Posterior vena cava (tissue), 2 donors: Measurements from ENCODE around the gene DOCK8. TPM values are rescaled to one million over a fixed set of nuclear protein-coding genes. Genes with fewer than 3 reads are reported as not detected.
A peak's percentile ranks its signal among the peaks of the same experiment; 100 is the strongest.
"Not testable (repeated sequence)": the region's sequence is repeated elsewhere in the genome, so short reads cannot be mapped to it uniquely, and the experiment has no call there.

Source experiments
- DNase-seq: peaks from one replicate; pipeline ENCODE4 v3.0.0-alpha.2; 2020; ENCODE audit warnings: low spot score
- intact Hi-C, 2 donors: fragments of 100-400 bp; cut with DNase I; formaldehyde crosslinking; loops; one replicate each; pipeline versions ENCODE4 v1.14.1 to v1.14.2; 2022 to 2023
- long read RNA-seq, 2 donors: library from polyadenylated mRNA; unstranded; transcript quantifications; one replicate each; pipeline ENCODE4 v2.0.0, GENCODE V29; 2020 to 2021
- total RNA-seq, 2 donors: library from RNA; stranded (reverse); fragmentation: NEBNext Ultra II Directional; extraction: Animal tissue kit (Norgen Biotek cat#: 25700); gene quantifications; one replicate each; pipeline ENCODE4 v1.2.1, GENCODE V29; 2021
- donor health status: DM: yes; HTN: yes; CAD: no.
- donor health status: DM: yes; HTN: yes; CAD: no.

The DOCK8 gene
- total RNA-seq, result 10 to 100 TPM; 17.9 to 20.6 TPM
- long read RNA-seq, donor 1, partial matches to known transcripts, result 2 of 3 reads
- long read RNA-seq, donor 1, other reads (novel, unspliced or antisense), result 1 of 3 reads
- long read RNA-seq, donor 2, partial matches to known transcripts, result 9 of 14 reads
- long read RNA-seq, donor 2, other reads (novel, unspliced or antisense), result 5 of 14 reads

DNA sequence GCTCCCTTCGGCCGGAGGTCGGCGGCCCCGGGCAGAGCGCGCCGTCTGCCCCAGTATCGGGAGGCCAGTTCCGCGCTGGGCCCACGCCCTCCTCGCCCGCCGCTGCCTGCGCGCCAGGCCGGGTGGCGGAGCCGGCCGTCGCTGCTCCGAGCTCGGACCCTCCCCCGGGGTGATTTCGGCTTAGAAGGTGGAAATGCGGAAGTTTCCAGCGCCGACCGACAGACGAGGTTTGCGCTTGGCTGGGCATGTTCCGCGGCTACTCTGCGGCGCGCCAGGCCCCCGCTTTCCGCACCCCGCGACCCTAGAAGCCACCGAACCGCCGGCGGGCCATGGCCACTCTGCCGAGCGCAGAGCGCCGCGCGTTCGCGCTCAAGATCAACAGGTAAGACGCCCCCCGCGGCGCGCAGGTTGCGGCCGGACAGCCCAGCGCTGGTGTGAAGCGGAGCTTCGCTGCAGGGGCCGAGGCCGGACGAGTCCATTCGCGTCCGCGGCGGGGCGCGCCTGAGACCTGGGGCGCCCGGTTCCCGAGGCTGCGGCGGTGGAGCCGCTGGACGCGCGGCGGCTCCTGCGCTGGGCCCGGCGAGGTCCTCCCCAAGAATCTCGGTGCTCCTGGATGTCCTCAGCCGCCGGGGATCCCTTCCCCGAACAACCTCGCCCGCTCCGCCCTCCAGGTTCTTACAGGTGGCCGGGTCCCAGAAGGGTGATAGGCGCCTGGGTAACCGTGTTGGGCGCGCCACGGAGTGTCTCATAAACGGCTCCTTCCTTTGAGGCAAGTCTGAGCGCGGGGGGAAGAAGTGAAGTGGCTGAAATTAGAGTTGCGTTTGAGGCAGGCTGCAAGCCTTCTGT is at the start of gene DOCK8:
TSS of gene DOCK8 (plus strand) at position 218 of the 846 bp plus-strand sequence. CDS start at position 330, 112 bp downstream.
- peak; percentile 93 for DNase-seq
- intact Hi-C loops, result no loop called here

DNA sequence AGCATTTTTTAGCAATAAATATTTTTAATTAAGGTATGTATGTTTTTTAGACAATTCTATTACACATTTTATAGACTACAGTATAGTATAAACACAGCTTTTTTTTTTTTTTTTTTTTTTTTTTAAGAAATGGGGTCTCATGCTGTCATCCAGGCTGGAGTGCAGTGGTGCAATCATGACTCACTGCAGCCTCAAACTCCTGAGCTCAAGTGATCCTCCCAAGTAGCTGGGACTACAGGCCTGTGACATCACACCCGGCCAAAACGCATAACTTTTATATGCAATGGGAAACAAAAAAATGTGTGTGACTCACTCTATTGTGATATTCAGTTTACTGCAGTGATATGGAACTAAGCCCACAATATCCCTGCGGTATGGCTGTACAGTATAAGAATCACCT is 44.9 kb upstream of the DOCK8 start:
- intact Hi-C loops, DNase-seq: not testable (repeated sequence)

DNA sequence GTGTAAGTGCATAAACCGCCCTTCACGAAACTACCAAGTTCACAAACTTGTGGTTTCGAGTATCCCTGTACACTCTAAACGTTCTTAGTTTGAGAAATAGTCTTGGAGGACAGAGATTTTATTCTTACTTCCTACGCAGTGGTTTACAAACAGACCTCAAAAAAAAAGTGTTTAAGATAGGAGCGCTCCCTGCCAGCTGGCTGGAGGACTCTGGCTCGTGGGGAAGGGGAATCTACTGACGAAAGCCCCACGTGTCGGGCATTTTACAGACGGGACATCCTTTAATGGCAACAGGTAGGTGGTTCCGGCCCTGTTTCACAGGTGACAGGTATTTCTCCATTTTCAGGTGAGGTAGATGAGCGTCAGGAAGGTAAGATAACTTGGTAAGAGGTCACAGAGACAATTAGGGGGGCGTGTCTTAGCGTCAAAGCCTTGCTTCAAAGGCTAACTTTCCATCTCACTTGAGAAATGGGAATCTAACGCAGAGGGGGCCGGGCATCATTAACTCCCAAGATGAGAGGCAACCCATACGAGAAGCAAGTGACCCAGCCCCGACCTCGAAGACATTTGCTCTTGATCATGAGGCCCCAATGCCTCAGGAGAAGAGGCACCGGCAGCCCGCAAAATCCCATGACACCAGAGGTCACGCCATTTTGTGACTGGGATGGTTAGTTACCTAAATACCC is 36.4 kb upstream of the DOCK8 start:
- DNase-seq, intact Hi-C loops: not testable (repeated sequence)

DNA sequence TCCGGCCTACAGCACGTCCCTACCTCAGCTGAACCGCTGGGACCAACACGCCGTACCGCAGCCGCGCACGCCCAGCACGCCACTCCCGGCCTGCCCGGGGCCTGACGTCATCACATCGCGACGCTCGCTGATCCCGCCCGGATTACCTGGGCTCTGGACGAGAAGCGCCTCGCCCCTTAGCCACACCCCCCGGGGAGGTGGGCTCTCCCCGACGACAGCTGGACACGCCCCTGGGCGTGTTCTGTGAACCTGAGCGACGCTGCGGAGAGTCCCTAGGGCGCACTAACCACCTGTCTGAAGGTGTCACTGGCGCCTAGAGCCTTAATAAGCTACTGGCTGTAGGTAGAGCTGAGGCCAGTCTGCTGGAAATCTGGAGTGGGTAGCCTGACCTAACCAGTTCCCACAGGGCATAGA is 35.7 kb upstream of the DOCK8 start, which contains the start of gene ZNG1A:
TSS of gene ZNG1A (minus strand) at position 87 of the 414 bp plus-strand sequence. CDS start 87 bp downstream, outside the sequence.
- DNase-seq, intact Hi-C loops: not testable (repeated sequence)

DNA sequence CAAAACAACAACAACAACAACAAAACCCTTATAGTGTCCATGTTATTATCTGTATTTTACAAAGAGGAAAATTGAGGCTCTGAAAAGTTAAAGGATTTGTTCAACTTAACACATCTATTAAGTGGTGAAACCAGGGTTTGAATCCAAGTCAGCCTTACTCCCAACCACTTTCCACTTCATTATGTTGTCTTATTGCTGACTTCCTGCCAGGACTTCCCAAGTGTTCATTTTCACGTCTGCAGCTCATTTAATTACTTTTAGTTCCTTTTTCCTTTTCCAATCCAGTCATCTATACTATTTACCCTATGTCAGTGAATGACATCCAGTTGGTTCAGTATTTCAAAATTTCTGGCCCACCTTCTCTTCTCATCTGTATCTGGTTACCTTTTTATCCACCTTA is 15.1 kb upstream of the DOCK8 start:
- DNase-seq, intact Hi-C loops: not testable (repeated sequence)

DNA sequence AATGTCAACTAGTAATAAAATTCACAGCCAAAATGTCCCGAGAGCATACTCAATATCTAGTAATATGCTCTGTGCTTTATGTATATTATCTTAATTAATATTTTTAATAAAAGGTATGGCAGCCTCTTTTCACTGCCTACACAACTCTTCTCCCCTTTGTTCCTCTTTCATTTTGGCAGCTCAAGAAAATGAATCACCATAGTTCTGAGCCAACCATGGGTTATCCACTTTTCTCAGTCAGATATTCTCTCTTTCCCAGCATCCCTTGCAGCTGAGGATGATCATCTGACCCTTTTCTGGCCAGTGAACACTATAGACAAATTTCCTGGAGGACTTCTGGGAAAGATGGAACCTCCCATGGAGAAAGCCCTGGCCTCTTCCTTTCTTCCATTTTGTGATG is 8.2 kb upstream of the DOCK8 start:
- DNase-seq, result no peak
- intact Hi-C loops, result no loop called here

DNA sequence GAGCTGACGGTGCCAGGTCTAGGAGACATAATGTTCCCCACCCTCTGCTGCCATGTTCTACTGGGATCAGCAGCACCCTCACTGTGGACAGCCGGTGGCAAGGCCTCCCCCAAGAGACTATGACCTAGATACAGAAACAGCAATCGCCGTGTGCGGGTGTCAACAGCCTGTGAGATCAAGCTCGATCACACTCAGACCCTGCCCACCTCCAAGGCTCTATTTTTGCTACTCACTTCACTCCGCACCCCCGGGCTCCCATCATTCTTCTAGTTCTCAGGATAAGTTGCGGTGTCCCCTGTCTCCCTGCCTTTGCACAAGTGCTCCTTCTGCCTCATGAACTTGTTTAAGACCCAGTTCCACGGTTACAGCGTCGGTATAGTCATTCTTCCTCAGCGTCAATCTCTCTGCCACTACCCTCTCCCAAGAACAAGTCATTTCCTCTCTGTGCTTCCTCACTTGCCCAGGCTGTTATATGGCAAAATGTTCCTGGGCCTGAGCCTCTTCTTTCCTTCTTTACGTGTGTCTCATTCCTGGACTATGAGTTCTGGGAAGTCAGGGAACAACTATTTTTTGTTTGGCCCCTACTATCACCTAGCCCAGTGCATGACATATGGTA is 5.4 kb upstream of the DOCK8 start:
- intact Hi-C loops, result no loop called here
- no peak for DNase-seq

DNA sequence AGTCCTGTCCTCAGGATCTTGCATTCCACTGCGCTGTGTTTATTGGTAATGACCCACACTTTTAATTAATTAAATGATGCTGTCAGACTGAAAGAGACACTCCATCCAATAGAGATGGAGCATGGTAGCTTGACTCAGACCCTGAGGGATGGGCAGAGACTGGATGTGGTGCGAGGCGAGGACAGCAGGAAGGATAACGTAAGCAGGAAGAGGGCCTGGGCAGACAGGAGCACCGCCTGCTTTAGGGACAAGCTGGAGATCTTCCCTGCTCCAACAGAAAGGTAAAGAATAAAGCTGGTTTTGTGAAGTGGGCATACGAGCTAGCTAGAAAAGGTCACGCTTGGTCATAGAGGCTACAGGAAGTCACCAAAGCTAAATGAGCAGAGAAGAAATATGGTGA is 3.6 kb upstream of the DOCK8 start:
- intact Hi-C loops, result no loop called here
- no peak for DNase-seq

DNA sequence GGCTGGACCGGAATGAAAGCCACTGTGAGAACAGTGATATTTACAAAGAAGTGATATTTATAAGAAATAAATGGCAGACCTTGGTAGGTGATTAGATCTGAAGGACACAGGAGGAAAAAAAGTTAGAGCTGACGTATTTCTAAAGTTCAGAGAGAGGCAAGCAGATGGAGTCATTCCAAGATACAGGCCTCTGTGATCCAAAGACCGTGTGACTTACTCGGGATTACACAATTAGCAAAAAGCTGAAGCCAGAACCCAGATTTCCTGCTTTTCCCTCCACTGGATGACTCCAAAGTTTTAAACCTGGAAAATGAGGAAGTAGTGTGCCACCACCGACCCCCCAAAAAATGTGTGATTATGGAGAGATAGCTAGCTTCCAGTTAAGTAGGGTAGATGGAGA is 3.1 kb upstream of the DOCK8 start:
- intact Hi-C loops, result no loop called here
- DNase-seq, result no peak

DNA sequence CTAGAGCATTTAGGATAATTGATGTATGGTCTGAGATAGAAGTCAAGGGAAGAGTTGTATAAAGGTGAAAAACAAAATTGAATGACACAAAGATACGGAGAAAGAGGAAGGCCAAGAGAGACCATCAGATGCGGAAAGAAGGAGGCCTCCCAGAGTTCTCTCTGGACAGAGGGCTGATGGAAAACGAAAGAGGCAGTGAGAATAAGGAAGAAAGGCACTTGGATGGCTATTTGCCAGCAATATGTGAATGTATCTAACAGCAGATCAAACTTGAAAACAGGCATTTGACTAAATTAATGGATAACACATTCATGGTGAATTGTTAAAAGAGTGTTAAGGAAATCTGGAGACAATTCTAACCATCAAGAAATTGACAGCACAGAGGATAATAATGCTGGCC is 2.4 kb upstream of the DOCK8 start:
- no peak for DNase-seq

DNA sequence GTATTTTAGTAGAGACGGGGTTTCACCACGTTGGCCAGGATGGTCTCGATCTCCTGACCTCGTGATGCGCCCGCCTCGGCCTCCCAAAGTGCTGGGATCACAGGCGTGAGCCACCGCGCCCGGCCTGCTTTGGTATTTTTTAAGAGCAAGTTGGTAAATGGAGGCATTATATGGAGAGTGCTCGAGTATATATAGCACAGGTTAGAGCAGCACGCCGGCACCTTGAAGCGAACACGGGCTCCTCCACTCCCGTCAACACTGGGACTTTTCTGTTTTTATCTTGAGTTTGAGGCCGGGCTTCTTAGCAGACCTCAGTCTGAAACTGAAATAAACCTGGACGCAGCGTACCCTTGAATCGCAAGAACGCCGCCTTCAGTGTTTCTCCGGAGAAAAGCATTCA is 764 bp upstream of the DOCK8 start:
- intact Hi-C loops, DNase-seq: not testable (repeated sequence)

More for the DNA sequence above, 2.4 kb upstream of the DOCK8 start:
- intact Hi-C loops, result no loop called here

DNA sequence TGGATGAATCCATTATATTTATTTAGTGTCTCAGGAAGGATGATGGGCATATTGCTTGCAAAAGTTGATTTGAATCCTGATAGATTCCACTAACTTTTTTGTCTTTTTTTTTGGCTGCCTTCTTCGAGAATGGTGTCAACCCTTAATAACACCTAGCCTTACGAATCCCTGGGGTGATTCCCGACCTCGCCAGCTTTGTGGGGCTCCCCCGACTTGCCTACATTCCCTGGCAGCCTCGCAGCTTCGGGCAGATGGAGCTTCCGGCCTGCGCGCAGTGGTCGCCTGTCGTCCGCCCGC is 366 bp upstream of the DOCK8 start:
- intact Hi-C loops, result no loop called here
- DNase-seq, result no peak

DNA sequence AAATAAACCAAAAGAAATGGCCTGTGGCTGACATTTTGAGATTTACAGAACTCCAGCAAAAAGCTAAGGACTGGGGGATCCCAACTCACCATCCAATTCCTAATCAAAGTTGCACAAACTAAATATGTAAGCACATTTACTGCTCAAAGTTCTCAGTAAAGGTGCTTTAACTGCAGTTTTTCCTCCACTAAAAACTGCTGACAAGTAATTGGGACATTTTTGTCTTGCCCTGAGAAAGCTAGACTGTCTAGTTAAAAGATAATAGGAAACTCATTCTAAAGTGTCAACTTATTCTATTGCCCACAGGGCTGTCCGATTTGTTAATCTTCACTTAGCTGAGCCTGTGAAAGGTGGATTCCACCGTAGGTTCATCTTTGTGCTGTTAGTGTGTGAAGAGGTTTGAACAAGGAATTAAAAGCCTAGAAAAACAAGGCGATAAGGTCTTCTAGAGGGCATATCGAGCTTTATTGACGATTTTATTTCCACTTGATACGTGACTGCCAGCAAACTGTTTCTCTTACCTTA is 1.0 kb downstream of the DOCK8 start:
- DNase-seq, result no peak
- intact Hi-C loops, result no loop called here

DNA sequence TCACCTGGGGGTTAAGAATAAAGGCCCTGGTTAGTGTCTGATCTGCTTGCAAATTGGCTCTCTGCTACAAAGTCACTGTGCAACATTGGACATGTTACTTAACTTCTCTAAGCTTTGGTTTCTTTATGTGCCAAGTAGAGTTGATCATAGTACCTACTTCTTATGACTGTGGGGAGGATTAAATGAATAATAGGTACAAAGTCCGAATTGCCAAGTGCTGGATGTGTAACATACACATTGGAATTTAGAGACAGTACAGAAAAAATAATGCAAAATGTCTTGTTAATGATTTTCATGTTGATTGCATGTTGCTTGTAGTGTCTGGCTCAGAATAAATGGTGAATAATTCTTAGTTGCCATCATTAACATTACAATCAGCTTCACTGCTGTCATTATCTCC is 2.2 kb downstream of the DOCK8 start:
- intact Hi-C loops, result no loop called here

DNA sequence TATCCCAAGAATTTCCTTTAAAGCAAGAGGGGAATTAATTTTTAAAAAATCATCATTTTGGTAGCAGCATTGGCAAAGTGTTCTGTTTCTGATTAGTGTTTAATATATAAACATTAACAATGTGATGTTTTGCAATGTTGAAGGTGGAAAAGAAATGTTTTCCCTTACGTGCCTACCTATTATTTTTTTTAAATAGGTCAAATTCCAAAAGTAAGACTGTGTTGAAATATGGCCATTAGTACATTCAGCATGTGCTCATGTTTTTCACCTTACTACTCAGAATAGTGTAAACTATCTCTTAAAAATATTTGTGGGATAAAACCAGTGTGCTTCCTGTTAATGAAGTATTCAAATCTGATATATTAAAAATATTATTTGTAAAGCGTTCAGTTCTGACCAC is 3.3 kb downstream of the DOCK8 start:
- no peak for DNase-seq
- intact Hi-C loops, result no loop called here

More for the DNA sequence above, 2.2 kb downstream of the DOCK8 start:
- no peak for DNase-seq

DNA sequence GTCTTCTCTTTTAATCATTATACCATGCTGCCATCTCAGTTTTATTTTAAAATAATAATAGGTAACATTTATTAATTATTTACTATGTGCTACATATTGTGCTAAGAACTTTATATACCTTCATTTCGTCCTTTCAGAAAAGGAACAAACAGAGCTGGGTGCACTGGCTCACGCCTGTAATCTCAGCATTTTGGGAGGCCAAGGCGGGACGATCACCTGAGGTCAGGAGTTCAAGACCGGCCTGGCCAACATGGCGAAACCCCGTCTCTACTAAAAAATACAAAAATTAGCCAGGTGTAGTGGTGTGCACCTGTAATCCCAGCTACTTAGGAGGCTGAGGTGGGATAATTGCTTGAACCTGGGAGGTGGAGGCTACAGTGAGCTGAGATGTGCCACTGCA is 4.4 kb downstream of the DOCK8 start:
- intact Hi-C loops, DNase-seq: not testable (repeated sequence)

DNA sequence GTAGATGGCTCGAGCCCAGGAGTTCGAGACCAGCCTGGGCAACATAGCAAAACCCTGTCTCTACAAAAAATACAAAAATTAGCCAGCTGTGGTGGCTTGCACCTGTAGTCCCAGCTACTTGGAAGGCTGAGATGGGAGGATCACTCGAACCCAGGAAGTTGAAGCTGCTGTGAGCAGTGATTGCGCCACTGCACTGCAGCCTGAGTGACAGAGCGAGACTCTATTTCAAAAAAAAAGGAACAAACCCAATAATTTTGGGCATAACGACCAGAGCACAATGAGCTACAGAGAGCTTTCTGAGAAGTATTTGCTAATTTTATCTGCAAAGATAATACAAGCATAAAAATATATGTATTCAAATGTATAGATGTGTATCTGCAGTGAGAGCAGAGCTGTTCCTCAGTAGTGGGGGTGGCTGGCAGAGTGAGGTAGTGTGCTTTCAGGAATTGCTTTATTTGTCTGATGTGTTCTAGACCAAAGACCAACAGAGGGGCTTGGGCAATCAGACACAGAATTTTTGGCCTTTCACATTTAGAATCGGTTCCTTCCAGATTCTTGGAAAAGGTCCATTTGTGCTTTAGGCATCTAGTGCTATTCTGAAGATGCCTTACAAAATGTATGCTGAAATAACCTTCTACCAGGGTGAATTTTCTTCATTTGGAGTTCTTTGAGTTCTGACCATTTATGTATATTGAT is 5.2 kb downstream of the DOCK8 start:
- intact Hi-C loops, result no loop called here
- DNase-seq, result no peak

DNA sequence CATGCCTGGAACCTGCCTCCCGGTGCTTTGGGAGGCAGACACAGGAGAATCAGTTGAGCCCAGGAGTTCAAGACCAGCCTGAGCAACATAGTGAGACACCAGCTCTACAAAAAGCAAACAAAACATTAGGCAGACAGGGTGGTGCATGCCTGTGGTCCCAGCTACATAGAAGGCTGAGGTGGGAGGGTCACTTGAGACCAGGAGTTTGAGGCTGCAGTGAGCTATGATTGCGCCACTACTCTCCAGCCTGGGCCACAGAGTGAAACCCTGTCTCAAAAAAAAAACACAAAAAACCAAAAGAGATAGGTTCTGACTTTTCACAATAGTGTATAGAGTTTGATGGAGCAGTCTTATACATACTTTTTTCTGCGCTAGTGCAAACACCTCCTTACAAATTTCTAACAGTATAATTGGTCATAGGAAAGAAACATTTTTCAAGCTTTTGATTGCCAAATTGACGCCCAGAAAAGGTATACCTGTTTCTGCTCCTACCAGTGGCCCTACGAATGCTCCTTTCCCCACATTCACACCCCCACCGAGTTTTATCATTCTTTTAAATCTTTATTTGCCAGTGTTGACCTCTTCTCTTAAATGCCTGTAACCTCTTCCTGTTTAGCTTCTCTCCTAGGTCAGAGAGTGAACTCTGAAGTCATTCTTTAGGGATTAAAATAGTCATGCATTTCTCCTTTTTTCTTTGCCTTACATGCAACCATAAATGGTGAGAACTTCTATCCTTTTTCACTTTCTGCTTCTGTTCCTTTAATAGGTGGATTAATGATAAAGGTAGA is 7.5 kb downstream of the DOCK8 start:
- intact Hi-C loops, result no loop called here
- no peak for DNase-seq
